Breast epithelium (tissue), 3 donors: ENCODE measurements around the gene NINL.

ENCODE experiments used
- CTCF ChIP-seq, 3 donors: fragments of 450-650 bp; IDR thresholded peaks; one replicate each; pipeline ENCODE4 v1.5.1; 2016 to 2017; ENCODE audit warnings: antibody characterized with exemption in 3 of 3, mild to moderate bottlenecking in 3 of 3, moderate library complexity in 3 of 3
- POLR2AphosphoS5 ChIP-seq, 3 donors: sonication (generic); formaldehyde crosslinking; IDR thresholded peaks; one replicate each; pipeline ENCODE4 v1.6.1; 2017; ENCODE audit warnings: antibody characterized with exemption in 3 of 3

GRCh38 chr20:25514747-25515340 is 70.5 kb downstream of the NINL start:
- TF ChIP-seq CTCF (IDR thresholded peaks at IDR 0.05) (no peak), POLR2AphosphoS5 (IDR thresholded peaks at IDR 0.05) (no peak)
